LNCAP (cell line): ENCODE measurements around the gene CCSER1.

ENCODE experiments used
- CTCF ChIP-seq: fragments of 450-650 bp; IDR thresholded peaks from 2 replicates; pipeline ENCODE4 v1.5.1; 2017; ENCODE audit warnings: mild to moderate bottlenecking

Gene CCSER1

DNA sequence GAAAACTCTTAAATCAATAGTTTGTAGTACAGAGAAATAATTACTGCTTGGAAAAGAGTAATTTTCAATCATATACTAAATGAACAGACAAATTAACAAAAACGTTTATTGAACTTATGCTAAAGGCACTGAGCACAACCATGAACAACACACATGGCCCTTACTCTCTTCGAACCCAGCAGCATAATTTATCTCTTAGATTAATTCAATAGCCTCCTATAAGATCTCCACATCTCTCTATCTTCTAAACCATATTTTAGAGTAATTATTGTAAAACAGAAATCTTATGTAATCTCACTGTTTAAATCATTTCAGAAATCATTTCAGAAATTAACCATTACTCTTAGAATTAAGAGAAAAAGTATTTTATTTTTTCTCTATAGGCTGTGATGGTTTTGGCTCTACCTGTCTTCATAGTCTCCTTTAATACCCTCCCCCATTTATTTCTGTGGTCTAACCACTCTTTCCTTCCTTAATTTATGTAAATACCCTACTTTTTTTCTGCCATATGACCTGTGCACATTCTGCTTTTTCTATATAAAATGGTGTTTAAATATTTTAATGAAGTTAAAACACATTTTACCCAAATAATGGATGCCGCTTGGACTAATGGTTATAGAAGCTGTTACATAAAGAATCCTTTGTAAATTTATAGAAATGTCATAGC is 218.5 kb downstream of the CCSER1 start:
- no peak for TF ChIP-seq CTCF

- no peak for TF ChIP-seq CTCF
These were observed 222.4 kb downstream of the CCSER1 start for GRCh38 chr4:90349636-90350035.

DNA sequence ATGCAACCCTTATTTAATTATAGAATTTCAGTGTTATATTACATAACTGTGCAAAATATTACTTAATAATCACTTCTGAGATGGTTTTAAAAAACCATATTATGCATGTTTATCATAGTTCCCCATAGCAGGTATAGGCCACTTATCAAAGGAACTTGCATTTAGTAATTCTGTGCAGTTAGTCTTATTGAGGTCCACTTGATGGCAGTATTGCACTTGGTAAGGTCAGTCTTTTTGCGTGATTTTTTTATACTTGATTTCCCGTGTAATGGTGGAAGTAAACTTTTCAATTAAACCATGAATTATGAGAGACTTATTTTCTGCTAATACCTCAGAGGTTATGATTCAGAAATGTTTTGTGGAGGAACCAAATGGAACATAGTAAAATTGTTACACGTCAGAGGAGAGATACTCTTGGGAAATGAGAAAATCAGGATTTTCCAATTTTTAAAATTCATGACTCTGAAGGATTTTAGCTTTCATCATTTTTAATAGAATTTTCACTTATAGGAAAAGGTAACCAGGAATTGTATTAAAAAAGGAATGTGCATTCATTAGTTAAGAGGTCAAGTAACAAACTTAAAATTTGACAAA is 230.0 kb downstream of the CCSER1 start:
- peak; percentile 76 for TF ChIP-seq CTCF

- no peak for TF ChIP-seq CTCF
These were observed 247.9 kb downstream of the CCSER1 start for GRCh38 chr4:90375081-90375480.

DNA sequence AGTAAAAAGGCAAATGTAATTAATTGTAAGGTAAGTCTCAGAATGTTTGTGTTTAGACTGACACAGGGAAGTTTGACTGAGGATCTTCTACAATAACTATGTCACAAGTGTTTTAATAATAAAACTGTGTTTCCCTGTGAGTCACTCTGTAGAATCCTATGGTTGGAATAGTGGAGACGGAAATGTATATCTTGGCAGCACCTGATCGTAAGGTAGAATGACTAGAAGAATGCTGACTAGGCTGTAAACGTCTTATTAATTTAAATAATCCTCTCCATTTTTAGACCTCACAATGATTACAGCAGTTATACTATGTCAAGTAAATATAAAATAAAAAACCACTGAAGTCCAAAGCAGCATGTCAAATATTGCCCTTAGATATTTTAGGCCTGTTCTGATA is 266.0 kb downstream of the CCSER1 start:
- TF ChIP-seq CTCF = no peak

- TF ChIP-seq CTCF = no peak
These were observed 276.6 kb downstream of the CCSER1 start for GRCh38 chr4:90403781-90404180.

DNA sequence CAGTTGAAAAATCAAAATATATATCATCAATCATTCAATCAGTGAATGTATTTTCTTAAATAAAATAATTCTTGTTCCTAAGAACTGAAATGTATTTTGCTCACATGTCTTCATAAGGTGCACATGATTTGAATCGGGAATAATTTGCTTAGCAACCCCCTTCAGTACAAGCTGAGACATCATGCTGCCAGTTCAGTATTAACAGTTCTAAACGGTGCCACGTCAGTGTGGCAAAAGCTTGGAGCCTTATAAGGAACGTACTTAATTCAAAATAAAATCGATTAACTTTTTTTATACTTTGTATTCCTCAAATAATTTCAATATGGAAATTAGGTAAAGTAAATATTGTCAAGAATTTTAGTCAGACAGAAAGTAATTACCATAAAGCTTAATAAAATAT is 287.9 kb downstream of the CCSER1 start:
- TF ChIP-seq CTCF = no peak
